Lung microvascular endothelial cell (primary cell): ENCODE data around the gene RTL1. TPM values are rescaled to one million over a fixed set of nuclear protein-coding genes. Genes with fewer than 3 reads are reported as not detected.

ENCODE experiments used
- DNase-seq, 2 donors: peaks; one replicate each; pipeline versions ENCODE4 v3.0.0 to v3.0.0-alpha.2; 2010; ENCODE audit warnings: low read depth in 2 of 2
- total RNA-seq: library from RNA; depleted of rRNA; stranded (reverse); fragments of >200 nt; gene quantifications from 2 replicates; pipeline ENCODE4 v1.2.1, GENCODE V29; 2014

The RTL1 gene
- total RNA-seq, 1 donor from 2014 or later, result not detected

GRCh38 chr14:100898935-100899883 is 4.3 kb downstream of the RTL1 start:
- peak in 1 of 2 donors; percentile 51 for DNase-seq

- no peak for DNase-seq
Measured at GRCh38 chr14:100898465-100898864, 5.1 kb downstream of the RTL1 start.

GRCh38 chr14:100896369-100897060 is 7.0 kb downstream of the RTL1 start:
- DNase-seq, result no peak

GRCh38 chr14:100895411-100895810 is 8.1 kb downstream of the RTL1 start:
- no peak for DNase-seq

GRCh38 chr14:100894416-100894815 is 9.1 kb downstream of the RTL1 start:
- DNase-seq, result no peak

GRCh38 chr14:100893760-100894159 is 9.8 kb downstream of the RTL1 start:
- no peak for DNase-seq

- DNase-seq, result no peak
Measured at GRCh38 chr14:100893228-100893601, 10.3 kb downstream of the RTL1 start.

- no peak for DNase-seq
Measured at GRCh38 chr14:100892496-100893227, 10.9 kb downstream of the RTL1 start.

- no peak for DNase-seq
Measured at GRCh38 chr14:100891501-100892445, 11.7 kb downstream of the RTL1 start.

GRCh38 chr14:100891051-100891450 is 12.5 kb downstream of the RTL1 start:
- no peak for DNase-seq

- no peak for DNase-seq
Measured at GRCh38 chr14:100890061-100890850, 13.3 kb downstream of the RTL1 start.

GRCh38 chr14:100889641-100890040 is 13.9 kb downstream of the RTL1 start:
- DNase-seq, result no peak

- DNase-seq, result no peak
Measured at GRCh38 chr14:100888789-100889315, 14.7 kb downstream of the RTL1 start.

GRCh38 chr14:100887728-100888335 is 15.7 kb downstream of the RTL1 start:
- no peak for DNase-seq

GRCh38 chr14:100885617-100886016 is 17.9 kb downstream of the RTL1 start:
- no peak for DNase-seq

GRCh38 chr14:100885196-100885595 is 18.3 kb downstream of the RTL1 start:
- no peak for DNase-seq

- no peak for DNase-seq
Measured at GRCh38 chr14:100884456-100884855, 19.1 kb downstream of the RTL1 start.

GRCh38 chr14:100883789-100884101 is 19.8 kb downstream of the RTL1 start:
- DNase-seq, result no peak

GRCh38 chr14:100882991-100883788 is 20.3 kb downstream of the RTL1 start:
- DNase-seq, result no peak
